A549 (cell line): ENCODE measurements around the gene TMLHE.
"Not testable (repeated sequence)": the region's sequence is repeated elsewhere in the genome, so short reads cannot be mapped to it uniquely, and the experiment has no call there.

Source experiments
- BHLHE40 ChIP-seq: IDR thresholded peaks from 2 replicates; pipeline ENCODE4 v1.6.1; 2012; ENCODE audit warnings: low read depth, low read length, inconsistent platforms
- CBX2 ChIP-seq: fragments of 200-600 bp; sonication (generic); IDR thresholded peaks from 2 replicates; pipeline ENCODE4 v1.6.1; 2016; ENCODE audit warnings: low read depth, mild to moderate bottlenecking, borderline replicate concordance
- CTCF ChIP-seq: fragments of >200 bp; sonication (Bioruptor Twin); formaldehyde crosslinking; IDR thresholded peaks from 3 replicates; pipeline ENCODE4 v1.5.1; 2016
- EP300 ChIP-seq, 2 experiments: fragments of >200 bp; sonication (Bioruptor Twin); formaldehyde crosslinking; IDR thresholded peaks; 2 replicates in 1 of 2; 3 replicates in 1 of 2; pipeline ENCODE4 v1.6.1; 2016 to 2017
- MAZ ChIP-seq: fragments of 150-350 bp; IDR thresholded peaks from 2 replicates; pipeline ENCODE4 v1.6.1; 2014; ENCODE audit warnings: antibody characterized with exemption, low read depth, low read length, borderline replicate concordance
- MYC ChIP-seq: IDR thresholded peaks from 2 replicates; pipeline ENCODE4 v1.6.1; 2012; ENCODE audit warnings: mild to moderate bottlenecking, inconsistent platforms, low read length, improper control_type of control experiment, borderline replicate concordance
- USF2 ChIP-seq: fragments of 450-650 bp; IDR thresholded peaks from 2 replicates; pipeline ENCODE4 v1.6.1; 2014; ENCODE audit warnings: antibody characterized with exemption

- TF ChIP-seq USF2; CTCF; MAZ; BHLHE40; MYC; CBX2; EP300 (IDR thresholded peaks at IDR 0.05): not testable (repeated sequence)
Measured at GRCh38 chrX:155620110-155620509, 7.4 kb upstream of the TMLHE start.
